CD4-positive, alpha-beta T cell treated with Interleukin-2 at 100 ng/mL for 4 hours (primary cell): ENCODE results near the gene ATRAID.

ENCODE experiments used
- DNase-seq: peaks from one replicate; pipeline ENCODE4 v3.0.0-alpha.2; 2020; ENCODE audit warnings: low spot score

ATRAID gene

DNA sequence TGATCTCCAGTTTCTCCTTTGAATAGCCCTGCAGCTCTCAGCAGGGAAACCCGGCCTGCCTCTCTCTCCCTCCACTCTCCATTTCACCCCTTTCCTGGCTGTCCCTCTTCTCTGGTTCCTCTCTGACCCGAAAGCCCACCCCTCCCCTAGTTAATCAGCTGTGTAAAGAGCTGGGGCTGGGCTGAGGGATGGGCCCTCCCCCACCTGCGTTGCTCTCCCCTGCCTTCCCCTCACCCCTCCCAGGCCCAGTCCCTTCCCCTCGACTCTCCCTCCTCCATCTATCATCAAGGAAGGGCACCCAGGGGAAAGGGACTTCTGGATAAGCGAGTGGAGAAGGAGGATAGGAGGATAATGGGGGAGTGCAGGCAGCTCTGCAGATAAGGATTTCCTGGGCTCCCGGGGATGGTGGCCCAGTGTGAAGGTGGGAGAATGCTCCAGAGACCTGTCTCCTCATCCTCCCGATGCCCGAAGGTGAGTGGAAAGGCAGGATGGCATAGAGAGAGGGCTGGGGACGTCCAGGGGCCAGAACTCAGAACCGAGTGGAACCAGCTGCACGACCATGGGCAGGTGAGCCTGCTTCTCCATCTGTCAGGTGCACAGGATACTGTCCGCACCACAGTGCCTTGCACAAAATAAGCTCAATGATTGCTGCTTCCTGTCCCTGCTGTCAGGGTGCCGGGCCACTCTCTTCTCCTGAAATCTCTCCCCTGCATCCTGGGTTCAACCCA, 39.0 kb downstream of the ATRAID start:
- DNase-seq: no peak

DNA sequence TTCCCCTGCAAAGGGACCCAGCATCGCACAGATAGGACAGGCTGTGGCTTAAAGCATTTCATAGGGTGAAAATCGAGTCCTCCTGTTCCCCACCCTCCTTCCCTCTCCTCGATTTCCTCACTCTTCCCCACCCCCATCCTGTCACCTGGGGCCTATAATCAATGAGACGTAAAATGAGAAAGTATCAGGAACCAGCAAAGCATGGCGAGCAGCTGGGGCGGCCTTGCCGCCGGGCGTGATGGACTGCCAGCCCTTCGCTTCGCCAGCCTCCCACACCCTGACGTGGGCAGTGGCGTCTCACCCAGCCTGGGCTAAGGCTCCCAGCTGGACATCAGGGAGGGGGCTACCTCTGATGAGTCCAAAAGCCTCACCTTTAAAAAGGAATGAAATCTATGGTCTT, 39.9 kb downstream of the ATRAID start:
- DNase-seq: no peak

DNA sequence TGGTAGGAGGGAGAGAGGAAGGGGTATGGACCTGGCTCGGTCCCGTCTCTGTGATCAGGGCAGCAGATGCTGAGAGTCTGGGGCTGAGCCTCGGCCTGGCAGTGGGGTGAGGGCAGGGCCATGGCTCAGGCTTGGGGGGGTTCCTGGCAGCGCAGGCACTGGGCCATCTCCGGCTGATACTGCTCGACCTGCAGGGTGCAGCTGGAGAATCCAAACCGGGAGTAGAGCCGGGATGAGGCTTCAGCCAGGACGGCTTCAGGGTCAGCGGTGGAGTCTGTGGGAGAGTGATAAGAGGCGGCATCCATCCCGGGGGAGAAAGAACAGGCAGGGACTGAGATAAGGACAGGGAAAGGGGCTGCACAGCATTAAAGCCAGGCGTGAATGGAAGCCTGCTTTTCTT, 43.3 kb downstream of the ATRAID start:
- DNase-seq: no peak

DNA sequence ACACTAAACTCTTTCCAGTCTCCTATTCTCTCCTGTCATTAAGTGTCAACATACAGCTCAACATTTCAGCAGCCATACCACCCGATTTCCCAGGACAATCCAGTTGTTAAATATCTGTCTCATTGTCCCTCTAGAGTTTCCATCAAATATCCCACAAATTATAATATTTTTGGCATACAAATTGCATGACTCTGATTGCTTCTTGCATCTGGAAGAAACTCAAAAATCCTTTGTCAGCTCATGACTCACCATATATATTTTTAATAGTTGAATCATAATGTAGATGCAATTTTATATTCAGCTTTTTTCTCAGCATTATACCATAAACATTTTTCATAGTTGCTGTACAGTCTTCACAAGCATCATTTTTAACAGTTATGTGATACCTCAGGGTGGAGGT, 43.8 kb downstream of the ATRAID start:
- no peak for DNase-seq

DNA sequence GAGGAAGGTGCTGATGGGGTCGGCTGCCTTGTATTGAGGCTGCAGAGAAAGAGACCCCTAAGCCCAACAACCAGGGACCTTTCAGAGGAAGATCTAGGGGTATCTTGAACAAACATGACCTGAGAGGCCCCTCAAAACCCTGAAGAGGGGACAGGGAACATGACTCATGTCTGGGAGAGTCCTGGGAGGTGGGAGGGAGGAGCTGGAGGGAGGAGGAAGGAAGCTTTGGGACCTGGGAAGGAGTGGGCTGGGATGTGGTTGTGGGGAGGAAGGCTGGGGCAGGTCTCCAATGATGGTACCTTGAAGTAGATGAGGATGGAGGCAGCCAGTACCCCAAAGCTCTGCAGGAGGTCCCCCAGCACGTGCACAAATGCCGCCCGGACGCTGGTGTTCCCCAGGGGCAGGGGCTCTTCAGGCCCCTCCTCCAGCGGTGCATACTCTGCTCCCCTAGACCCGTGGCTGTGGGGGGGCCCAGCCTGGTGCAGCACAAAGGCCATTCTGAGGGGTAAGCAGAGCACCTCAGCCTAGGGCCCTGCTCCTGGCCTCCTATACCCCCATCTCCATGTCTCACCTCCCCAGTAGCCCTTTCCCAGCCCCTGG, 45.1 kb downstream of the ATRAID start:
- DNase-seq: no peak

DNA sequence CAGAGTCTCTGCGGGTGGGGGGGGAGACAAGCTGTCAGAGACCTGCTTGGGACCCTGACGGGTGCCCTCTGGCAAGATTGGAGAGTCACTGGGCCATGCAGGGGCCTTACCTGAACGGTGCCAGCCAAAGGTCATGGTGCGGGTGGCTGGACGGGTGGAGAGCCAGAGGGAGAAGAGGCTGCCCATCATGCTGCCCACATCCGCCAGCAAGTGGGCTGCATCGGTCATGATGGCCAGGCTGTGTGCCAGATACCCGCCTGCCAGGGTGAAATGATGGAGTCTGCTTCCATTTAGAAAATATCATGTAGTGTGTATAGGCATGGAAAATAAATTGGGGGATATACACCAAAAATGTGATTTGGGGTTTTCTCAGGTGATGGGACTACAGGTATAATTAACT, 46.2 kb downstream of the ATRAID start:
- DNase-seq: no peak

DNA sequence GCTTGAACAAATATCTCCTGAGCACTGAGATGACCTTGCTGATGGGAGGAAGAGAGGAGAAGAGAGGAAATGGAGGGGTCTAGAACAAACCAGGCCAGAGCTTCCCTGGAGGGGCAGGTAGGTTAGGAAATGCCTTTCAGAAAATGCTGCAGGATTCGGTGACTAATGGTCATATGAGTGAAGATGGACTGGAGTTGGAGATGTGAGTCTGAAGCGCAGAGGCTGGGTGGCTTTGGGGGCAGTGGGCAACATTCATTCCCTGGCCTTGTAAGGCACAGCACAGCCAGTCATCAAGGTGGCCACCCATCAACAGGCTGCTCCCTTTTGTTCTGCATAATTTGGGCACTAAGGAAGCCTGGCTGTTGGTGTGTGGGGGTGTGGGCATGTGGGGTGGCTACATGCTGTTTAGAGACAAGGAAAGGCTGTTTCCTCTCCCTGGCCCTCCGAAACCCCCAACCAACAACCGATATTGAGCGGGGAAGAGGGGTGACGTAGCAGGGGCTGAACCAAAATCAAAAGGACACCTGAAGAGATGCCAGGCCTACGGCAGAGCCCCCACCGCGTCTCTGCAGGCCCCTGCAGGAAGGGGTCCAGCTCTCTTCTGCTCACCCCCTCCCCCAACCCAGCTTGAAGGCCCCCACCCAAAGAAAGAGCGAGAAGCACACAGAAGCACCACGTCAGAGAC, 49.5 kb downstream of the ATRAID start:
- DNase-seq: no peak

DNA sequence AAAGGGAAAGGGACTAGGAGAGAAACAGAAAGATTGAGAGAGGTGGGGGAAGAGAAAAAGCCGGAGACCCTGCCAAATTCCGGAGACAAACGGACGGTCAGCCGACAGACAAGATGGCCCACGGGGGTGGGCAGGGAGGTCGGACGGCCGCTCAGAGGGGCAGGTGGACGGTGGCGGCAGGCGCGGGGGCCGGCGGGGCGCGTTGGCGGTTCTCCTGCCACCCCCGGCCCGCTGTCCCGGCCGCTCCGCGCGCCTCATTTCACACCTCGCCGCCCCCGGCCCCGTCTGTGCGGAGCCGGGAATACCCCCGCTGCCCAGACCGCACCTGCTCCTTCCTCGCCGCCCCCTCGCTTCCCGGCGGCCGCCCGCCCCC, 50.1 kb downstream of the ATRAID start:
- no peak for DNase-seq

DNA sequence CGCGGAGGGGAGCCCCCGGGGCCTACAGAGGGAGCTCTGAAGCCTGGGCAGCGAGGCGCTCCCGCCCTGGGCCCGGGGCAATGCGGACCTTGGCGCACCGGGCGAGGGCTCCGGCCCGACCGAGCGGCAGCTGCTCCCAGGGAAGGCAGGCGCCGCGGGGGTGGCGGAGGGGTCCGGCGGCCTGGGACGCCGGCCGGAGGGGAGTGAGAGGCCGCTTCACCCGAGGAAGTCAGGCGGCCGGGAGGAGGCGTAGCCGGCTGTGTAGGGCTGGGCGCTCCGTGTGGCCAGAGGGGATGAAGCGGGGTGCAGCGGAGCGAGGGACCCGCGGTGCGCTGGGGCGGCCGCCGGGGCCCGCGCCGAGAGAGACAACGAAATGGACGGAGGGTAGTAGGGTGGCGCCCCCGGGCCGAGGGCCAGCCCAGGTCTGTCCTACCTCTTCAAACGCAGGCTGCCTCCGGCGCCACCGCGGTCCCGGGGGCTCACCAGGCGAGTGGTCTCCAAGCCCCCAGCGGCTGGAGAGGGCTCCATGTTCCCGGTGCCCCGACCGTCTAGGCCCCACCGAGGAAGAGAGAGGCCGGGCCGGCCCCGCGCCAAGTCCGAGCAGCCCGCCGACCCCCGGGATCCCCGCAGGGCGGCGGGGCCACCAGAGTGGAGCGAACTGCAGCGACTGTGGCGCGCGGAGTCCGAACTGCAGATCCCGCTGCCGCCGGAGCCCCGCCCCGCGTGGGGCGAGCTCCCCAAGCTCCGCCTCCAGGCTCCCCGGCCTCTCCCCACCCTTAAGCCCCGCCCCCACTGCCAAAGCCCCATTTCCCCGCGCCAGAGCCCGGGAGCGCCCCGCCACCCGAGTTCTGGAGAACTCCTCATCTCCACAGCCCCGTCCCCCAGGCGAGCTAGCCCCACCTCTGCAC, 50.8 kb downstream of the ATRAID start, which contains the start of gene SLC30A3:
SLC30A3 (minus strand) TSS at position 669 of the 908 bp plus-strand sequence; CDS start at position 528, 141 bp downstream.
- peak; percentile 61 for DNase-seq

DNA sequence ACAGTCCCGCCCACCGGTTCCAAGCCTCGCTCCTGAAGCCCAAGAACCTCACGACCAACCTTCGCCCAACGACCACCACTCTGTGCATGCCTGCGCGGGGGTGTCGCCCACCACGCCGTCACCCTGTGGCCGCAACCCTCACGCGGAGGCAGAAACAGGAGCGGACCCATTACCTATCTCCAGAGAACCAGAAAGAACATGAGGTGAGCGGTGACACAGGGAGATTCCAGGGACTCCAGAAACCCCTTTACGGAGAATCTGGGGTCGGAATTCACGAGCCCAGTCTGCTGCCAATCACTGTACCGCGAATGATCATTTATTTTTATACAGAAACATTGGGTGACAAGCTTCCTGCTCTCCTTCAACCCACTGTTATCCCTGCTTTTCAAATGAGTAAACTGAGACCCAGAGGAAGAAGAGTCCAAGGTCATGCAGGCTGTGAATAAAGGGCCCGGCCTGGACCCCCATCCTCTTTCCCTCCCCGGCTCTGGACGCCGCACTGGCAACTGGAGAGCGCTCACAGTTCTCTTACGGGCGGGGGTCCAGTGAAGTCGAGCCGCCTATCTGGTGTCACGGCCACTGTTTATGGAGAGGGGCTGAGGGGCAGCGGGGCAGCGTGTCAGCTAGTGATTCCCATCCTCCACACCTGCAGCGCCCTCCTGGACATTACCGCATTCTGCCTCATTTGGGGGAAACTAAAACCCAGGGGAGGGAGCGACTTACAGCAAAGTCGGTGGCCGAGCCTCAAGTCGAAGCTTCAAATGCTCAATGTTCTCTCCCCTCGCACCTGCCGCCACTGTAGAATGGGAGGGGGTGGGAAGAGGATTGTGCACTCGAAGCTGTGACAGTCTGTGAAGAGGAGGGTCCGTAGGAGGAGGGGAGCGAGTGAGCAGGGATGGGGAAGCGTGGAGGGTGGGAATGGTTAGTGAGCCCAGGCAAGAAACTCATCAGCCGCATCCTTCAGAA, 51.7 kb downstream of the ATRAID start:
- DNase-seq: no peak

DNA sequence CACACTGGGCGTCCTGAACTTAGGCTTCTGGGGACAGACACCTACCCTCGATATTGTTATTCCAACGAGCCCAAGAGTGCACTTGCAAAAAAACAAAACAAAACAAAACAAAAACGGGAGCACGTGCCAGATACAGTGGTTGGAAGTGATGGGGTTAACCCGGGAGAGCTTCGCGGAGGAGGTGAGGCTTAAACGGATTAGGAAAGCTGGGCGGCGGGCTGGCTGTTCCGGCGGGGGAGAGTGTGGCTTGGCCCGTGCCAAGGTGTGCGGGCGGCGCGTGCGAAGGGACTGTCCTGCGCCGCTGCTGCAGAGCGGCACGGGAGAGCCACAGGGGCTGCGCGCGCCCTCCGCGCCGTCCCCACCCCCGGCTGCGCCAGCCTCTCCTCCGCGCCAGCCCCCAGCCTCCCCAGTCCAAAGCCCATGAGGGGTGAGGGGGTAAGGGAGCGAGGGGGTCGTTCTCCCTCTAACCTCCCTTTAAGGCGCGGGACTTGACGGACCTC, 52.5 kb downstream of the ATRAID start:
- no peak for DNase-seq

DNA sequence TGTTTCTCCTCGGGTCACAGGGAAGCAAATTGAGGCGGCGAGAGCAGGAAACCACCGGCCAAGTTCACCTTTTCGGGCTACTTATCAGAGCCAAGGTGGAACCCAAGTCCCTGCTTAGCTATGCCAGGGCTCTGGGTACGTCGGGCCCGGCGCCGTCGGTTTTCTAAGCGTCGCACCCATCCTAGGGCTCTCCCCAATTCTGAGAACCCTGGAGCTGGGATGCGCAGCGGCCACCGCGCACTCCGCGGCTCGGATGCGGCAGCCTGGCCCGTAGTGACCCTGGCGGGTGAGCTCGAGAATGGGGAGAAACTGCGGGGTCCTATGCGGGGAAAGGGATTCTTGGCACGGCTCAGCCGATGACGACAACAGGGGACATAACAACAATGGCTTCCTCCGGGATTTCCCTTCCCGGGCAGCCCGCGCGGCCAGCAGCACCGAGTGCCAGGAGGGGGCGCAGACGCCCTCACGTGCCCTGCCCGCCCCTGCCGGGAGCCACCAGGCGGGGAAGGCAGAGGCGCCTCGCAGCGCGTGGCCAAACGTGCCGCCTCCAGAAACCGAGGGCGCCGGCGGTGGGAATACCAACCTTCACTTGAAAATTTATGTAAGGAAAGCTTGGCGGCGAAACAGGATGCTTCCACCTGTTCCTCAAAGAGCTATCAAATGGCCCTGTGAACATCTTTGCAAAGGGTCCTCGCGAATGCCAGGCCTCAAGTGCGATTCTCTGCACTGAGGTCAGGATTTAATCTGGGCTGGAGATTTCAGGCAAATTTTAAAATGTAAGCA, 53.1 kb downstream of the ATRAID start:
- DNase-seq: peak; percentile 61

DNA sequence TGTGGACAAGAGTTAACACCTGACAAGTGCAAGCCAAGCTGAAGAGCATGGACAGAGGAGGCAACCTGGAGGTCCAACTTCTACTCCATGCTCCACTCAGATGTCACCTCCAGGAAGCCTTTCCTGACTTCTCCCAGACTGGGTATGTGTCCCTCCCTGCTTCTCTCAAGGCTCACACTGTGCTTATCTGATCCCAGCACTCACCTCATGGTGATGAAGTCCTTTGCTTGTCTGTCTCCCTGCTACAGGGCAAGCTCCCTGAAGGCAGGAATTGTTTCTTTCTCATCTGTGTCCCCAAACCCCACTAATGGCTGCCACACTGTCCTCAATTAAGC, 53.7 kb downstream of the ATRAID start:
- no peak for DNase-seq
